GM19023 (cell line): ENCODE data around the gene NUP62.
"Not testable (repeated sequence)": the region's sequence is repeated elsewhere in the genome, so short reads cannot be mapped to it uniquely, and the experiment has no call there.

Source experiments
- ATAC-seq: cut with Tn5 transposase; IDR thresholded peaks from one replicate; pipeline ENCODE4 v1.9.1; 2021; ENCODE audit warnings: mild to moderate bottlenecking, moderate library complexity; ENCODE audit not compliant: unreplicated experiment

The NUP62 gene, protein sequence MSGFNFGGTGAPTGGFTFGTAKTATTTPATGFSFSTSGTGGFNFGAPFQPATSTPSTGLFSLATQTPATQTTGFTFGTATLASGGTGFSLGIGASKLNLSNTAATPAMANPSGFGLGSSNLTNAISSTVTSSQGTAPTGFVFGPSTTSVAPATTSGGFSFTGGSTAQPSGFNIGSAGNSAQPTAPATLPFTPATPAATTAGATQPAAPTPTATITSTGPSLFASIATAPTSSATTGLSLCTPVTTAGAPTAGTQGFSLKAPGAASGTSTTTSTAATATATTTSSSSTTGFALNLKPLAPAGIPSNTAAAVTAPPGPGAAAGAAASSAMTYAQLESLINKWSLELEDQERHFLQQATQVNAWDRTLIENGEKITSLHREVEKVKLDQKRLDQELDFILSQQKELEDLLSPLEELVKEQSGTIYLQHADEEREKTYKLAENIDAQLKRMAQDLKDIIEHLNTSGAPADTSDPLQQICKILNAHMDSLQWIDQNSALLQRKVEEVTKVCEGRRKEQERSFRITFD

DNA sequence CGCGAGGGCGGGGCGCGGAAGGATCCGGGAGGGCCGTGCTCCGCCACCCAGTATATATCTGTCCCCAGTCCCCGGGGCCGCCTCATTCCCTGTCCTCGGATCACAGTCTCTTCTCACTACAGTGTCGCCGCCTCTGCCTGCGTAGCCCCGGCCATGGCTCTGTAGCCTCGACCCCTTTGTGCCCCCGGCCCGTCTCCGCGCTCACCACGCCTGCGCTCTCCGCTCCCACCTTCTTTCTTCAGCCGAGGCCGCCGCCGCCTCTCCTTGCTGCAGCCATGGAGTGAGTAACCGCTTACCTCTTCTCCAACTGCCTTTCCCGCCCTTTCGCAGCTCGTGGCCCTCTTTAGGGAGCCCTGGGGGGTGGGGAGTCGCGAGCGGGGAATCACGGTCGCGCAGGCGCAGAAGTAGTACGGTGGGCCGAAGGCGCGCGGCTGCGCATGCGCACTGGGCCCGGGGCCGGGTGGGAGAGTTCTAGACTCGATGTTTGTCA, at the start of gene NUP62, which contains the start of gene ATF5:
TSS of gene NUP62 (minus strand) at position 384 of the 490 bp plus-strand sequence. CDS start 19,697 bp downstream, outside the sequence.
TSS of gene ATF5 (plus strand) at position 85 of the 490 bp plus-strand sequence. CDS start 1,646 bp downstream, outside the sequence.
- ATAC-seq, result peak; percentile 42

DNA sequence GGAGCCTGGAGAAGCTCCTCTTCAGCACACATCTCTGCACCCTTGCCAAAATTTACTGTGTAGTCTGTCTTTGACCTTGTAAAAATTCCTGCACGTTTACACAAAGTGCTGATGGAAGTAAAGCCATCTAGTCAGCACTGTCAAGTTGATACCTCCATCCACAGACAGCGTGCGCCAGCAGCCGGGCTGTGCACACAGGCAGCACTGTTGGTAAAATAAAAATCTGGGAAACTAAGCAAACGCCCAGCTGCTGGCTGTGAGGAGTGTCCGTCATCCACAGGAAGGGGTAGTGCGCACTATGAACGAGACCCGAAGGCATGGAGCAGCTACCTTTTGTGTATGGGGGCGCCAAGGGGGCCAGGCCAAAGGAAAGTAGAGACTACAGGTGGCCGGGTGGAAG, 49.0 kb upstream of the NUP62 start:
- ATAC-seq, result no peak

DNA sequence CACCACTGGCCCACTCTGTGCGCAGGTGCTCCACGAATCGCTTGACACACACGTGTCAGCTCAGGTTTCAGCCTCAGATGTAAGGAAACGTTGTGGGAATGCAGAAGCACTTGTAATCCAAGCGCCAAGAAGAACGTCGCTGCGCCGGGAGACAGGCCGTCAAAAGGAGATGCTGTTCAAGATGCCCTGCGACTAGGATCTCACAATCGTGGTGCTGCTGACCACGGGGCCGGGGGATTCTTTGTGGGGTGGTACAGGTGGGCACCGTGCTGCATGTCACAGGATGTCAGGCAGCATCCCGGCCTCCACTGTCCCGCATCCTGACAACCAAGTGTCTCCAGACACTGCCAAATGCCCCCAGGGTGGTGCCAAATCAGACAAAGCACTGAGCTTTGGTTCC, 48.6 kb upstream of the NUP62 start:
- no peak for ATAC-seq

DNA sequence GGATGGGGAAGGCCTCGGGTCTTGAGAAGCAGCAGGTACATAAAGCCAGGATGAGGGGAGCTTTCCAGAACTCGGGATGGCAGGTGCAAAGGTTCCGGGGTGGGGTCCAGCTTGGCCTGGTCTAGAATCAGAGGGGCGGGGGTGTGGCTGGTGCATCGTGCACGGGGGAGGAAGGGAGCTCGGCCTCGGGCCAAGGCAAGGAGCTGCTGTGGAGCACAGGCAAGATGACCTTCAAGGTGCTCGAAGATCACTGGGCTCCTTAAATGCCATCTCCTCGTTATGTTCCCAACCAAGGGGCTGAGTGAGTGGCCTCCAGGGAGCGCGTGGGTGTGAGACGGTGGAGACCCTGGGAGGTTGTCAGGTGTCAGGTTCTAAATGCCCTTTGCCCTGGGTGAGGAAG, 47.8 kb upstream of the NUP62 start:
- no peak for ATAC-seq

DNA sequence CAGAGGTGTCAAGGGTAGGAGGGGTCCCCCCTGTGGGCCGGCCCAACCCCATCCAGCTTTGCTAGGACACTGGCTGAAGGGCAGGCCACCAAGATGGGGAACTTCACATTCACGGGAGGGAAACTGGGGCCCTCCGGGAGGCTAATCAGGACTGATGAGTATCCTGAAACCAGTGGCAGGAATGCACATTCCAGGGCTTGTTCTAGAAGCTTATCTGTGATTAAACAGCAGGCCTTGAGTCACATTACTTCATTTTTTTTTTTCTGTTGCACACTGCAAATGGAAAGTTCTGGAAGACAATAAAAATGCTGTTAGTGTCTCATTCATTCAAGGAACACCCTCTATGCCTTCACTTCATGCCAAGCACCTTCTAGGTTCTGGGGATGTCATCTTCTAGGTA, 47.2 kb upstream of the NUP62 start:
- ATAC-seq, result no peak

DNA sequence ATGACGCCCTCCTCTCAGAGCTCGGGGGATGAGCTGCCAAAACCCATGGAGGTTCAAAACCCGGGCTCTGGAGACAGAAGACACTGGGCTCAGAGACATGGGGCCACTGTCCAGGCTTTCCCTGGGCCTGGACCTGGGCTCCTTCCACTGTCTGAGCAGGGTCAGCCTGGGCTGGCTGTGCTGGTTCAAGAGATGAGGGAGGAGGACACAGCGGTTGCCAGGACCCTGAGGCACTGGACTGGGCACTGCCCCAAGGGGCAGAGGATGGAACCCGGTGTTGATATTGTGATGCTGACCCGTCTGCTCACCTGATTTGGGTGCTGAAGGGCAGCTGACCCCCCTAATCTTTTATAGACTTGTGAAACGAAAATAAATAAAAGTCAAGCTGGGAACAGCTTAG, 45.7 kb upstream of the NUP62 start:
- ATAC-seq, result no peak

DNA sequence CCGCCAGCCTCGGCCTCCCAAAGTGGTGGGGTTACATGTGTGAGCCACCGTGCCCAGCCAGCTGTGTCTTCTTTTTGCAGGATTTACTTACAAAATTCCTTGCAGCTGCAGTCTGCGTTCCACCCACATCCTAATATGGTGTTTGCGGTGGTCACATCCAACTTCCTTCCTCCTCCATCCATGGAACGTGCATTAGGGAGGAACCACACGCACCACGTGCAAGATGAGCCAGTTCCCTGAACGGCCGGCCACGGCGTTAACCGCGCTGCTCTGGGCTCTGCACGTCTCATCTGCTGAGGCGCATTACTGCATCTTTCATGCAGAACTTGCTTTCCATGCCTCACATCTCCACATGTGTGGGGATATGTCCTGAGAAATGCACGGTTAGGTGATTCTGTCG, 44.7 kb upstream of the NUP62 start:
- no peak for ATAC-seq

DNA sequence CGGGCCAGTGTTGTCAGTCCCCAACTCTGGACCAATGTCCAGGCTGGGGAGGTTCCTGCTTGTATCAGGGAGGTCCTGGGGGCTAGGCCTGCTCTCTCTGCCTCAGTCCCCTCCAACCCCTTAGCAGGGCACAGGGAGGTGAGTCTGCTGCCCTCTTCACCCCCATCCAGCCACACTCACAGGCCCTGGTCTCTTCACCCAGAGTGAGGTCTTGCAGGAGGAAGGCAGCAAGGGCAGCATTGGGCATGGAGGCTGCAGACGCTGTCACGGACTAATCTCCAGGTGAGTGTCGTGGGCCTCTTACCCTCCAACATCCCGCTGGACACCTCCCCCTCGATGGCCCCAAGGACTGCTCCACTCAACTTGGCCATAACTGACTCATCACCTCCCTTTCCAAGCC, 43.5 kb upstream of the NUP62 start:
- no peak for ATAC-seq

DNA sequence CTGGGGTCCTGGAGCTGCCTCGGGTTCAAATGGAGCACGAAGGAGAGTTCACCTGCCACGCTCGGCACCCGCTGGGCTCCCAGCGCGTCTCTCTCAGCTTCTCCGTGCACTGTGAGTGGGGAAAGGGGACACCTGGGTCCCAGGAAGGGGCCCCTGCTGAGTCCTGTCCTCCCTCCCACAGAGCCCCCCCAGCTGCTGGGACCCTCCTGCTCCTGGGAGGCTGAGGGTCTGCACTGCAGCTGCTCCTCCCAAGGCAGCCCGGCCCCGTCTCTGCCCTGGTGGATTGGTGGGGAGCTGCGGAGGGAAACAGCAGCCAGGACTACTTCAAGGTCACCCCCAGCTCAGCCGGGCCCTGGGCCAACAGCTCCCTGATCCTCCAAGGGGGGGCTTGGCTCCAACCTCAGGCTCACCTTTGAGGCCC, 42.7 kb upstream of the NUP62 start:
- no peak for ATAC-seq

DNA sequence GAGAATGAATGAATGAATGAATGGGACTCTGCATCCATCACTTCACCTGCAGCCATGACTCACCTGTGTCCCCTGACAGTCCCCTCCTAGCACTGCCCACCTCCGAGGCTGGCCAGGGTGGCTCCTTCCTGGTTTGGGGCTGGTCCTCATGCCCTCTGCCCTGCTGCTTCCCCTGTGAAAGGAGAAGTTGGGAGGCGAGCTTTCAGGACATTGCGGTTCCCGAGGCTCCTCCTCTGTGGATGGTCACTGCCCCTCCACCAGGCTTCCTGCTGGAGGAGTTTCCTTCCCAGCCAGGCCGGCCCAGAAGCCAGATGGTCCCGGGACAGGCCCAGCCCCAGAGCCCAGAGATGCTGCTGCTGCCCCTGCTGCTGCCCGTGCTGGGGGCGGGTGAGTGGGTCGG, 40.1 kb upstream of the NUP62 start:
- ATAC-seq, result not testable (repeated sequence)

DNA sequence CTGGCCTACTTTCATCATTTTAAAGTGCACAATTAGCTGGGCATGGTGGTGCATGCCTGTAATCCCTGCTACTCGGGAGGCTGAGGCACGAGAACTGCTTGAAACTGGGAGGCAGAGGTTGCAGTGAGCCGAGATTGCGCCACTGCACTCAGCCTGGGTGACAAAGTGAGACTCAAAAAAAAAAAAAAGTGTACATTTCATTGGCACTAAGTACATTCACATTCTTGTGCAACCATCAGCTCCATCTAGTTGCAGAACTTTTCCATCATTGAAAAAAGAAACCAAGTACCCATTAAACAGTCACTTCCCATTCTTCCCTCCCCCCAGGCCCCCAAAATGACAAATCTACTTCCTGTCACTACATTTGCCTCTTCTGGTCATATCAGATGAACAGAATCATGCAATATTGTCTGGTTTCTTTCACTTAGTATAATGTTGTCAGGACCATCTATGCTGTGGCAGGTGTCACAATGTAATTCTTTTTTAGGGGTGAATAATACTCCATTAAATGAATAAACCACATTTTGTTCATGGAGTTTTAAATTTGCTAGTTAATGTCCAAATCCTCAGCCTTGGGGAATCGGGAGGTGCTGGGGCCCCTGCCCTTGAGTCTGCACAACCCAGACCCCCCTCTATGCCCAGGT, 39.1 kb upstream of the NUP62 start:
- no peak for ATAC-seq

DNA sequence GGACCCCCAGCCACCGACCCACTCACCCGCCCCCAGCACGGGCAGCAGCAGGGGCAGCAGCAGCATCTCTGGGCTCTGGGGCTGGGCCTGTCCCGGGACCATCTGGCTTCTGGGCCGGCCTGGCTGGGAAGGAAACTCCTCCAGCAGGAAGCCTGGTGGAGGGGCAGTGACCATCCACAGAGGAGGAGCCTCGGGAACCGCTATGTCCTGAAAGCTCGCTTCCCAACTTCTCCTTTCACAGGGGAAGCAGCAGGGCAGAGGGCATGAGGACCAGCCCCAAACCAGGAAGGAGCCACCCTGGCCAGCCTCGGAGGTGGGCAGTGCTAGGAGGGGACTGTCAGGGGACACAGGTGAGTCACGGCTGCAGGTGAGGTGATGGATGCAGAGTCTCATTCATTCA, 31.7 kb upstream of the NUP62 start, which contains the start of gene SIGLEC11:
TSS of gene SIGLEC11 (minus strand) at position 193 of the 400 bp plus-strand sequence. CDS start at position 102, 91 bp downstream.
- not testable (repeated sequence) for ATAC-seq

DNA sequence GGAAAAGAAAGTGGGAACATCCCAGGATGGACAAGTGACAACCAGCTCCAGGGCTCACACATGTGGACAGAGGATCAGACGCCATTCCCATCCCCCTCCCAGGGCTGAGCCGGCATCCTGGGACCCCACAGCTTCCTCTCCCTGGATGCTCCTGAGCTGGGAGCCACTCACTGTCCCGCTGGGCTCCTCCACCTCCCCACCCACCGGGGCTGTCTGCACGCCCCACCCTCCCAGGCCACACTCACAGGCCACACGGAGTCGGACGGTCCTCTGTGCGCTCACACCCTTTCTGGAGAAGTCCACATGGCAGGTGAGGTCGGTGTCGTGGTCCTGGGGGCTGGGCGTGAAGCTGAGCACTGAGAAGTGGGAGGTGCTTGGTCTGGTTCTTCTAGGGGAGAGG, 30.6 kb upstream of the NUP62 start:
- ATAC-seq, result not testable (repeated sequence)

DNA sequence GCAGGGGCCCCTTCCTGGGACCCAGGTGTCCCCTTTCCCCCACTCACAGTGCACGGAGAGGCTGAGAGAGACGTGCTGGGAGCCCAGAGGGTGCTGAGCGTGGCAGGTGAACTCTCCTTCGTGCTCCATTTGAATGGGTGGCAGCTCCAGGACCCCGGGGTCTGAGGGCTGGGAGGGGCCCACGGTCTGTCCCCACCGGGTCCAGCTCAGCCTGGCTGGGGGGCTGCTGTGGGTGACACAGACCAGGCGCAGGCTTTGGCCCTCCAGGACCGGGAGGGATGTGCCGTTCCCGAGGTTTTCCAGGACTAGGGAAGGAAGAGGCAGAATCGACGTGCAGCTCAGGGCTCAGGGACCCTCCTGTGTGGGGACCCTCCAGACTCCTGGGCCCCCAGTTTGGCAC, 29.3 kb upstream of the NUP62 start:
- ATAC-seq, result not testable (repeated sequence)

DNA sequence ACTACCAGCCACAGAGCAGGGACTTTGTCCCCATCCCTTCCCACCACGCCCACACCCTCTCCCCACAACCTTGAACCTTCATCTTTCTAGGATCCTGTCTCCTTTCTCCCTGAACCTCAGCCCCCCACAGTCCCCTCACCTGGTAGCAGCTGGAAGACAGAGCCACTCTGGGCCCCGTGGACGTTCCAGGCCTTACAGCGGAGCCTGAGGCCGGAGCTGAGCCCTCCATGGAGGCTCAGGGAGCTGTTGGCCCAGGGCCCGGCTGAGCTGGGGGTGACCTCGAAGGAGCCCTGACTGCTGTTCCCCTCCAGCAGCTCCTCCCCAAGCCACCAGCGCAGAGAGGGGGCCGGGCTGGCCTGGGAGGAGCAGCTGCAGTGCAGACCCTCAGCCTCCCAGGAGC, 28.8 kb upstream of the NUP62 start:
- ATAC-seq, result not testable (repeated sequence)

DNA sequence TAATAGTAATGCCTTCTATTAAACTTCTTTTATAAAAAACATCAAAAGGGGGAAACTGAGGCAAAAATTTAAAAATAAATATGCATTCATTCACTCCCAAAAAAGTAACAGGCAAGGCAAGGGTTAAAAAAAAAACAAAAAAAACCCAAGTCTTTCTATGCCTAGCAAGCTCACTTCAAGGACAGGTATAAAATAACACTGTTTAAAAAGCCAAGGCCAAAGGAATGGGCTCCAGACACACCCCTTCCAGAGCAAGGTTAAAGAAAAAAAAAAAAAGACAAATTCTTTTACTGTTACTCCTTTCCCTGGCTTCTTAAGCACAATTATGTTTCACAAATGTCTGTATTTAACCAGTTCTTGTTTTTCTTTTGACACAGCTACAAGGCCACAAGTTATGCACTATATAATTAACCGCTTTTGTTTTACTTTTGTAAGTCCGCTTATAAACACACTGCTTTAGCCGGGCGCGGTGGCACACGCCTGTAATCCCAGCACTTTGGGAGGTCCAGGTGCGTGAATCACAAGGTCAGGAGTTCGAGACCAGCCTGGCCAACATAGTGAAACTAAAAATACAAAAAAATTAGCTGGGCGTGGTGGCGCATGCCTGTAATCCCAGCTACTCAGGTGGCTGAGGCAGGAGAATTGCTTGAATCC, 28.1 kb upstream of the NUP62 start:
- ATAC-seq, result no peak

DNA sequence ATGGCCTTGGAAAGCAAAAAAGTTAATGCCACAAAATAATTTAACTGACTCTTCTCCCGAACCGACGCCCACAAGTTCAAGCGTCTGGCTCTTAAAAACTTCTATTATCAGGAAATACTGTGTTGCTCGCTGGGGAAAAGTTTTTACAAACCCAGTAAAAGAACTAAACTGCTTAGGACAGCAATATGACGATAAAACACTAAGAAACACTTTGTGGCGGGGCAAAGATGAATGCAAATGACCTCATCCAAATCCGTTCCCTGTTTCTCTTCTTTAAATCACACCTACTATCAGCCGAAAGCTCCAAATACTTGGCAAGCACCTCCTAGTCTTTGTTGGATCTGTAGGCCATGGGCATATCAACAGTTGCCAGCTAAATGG, 26.8 kb upstream of the NUP62 start:
- ATAC-seq, result no peak

DNA sequence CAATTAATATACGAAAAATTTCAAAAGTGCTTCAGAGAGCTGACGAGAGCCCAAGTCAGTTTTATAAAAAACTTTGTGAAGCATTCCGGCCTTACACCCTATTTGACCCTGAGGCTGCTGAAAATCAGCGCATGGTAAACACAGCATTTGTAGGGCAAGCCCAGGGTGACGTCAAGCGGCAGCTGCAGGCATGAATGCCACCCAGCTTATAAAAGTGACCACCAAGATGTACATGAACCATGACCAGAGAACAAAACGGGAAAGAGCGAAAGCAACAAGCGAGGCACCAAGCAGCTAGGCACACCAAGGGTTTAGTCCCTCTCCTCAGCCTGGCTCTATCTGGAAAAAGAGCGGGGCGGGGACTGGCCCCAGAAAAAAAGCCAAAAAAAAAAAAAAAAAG, 25.6 kb upstream of the NUP62 start:
- ATAC-seq, result no peak

DNA sequence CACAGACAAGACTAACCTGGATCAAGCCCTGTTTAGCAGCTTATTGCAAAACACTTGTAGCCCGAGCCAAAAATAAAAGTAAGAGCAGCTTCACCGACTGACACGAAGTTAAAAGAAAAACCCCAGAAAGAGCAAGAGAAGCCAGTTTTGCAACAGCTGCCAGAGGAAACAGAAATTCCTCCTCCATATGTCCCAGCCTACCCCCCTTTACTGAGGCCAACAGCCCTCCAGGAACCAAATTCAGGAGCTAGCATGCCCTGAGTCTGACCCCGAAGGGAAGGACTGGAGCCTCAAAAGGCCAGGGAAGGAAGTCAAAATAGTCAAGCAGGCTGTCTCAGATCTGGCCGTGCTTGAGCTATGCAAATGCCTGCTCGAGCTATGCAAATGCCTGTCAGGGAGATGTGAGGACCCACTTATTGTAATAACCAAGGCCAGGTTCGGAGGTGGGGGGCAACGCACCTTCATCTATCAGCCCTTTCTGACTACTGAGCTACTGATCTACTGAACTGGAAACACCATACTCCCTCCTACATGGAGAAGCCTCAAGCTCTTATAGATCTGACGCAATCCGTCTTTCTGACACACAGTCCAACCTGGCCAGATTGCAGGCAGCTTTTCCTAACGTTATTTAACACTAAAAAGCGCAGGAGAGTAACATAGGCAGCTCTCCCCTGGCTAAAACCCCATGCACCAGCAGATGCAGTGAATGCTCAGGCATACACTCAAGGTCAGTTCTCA, 25.0 kb upstream of the NUP62 start:
- ATAC-seq, result no peak

DNA sequence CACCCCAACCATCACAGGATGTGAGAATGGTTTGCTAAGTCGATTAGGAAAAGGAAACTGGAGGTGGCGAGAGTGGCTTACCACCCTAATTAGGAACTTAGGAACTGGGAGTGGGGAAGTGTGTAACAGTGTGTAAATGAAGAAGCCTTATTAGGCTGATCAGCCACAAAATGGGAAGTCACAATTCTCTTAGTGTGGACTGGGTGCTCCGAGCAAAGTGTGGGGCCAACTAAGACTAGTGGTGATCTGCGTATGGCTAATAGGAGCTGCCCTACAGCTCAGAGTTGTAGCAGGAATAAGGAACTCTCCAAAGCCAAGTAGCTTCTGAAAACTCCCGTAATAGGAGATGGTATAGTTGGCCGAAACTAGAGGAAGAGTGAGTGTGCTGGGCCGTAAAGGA, 24.1 kb upstream of the NUP62 start:
- ATAC-seq, result no peak

DNA sequence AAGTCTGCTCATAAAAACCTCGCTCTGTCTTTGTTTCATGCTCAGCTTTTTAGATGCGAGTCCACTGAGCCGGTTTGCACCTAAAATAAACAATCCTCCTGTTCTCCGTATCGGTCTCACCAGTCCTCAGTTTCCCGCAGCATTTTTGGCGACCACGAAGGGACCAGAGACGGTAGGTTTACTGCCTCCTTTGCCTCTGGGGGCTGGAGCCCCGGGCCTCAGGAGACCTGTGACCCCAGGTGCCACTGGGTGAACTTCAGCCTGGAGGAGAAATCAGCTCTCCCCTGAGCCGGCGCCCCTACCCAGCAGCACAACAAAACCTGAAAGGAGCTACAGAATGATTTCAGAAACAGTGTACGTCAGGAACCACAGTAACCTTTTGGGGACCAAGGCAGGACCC, 23.6 kb upstream of the NUP62 start:
- ATAC-seq, result no peak
